ENCODE results near the gene MYCL. TPM values are rescaled to one million over a fixed set of nuclear protein-coding genes. Genes with fewer than 3 reads are reported as not detected.
"Not testable (repeated sequence)": the region's sequence is repeated elsewhere in the genome, so short reads cannot be mapped to it uniquely, and the experiment has no call there.

MYCL gene
- total RNA-seq, 1 donor from 2014 or later: 17.2 TPM

GRCh38 chr1:39925721-39926342 lies 24.1 kb upstream of the MYCL start:
- Histone ChIP-seq H3K4me3 (no peak overlapping the region), H3K9me3 (no peaks in the 10 kb centered on the region), H3K4me1 (peaks cover 14% of the 10 kb centered on the region), H3K27ac (no peak overlapping the region), H3K36me3 (no peaks in the 10 kb centered on the region), H3K27me3 (no peaks in the 10 kb centered on the region)
- no peak for DNase-seq (ENCODE audit: extremely low spot score in 2 of 2)
- intact Hi-C loops (cut with DNase I): no loop called here
- TF ChIP-seq, protein P1, sequence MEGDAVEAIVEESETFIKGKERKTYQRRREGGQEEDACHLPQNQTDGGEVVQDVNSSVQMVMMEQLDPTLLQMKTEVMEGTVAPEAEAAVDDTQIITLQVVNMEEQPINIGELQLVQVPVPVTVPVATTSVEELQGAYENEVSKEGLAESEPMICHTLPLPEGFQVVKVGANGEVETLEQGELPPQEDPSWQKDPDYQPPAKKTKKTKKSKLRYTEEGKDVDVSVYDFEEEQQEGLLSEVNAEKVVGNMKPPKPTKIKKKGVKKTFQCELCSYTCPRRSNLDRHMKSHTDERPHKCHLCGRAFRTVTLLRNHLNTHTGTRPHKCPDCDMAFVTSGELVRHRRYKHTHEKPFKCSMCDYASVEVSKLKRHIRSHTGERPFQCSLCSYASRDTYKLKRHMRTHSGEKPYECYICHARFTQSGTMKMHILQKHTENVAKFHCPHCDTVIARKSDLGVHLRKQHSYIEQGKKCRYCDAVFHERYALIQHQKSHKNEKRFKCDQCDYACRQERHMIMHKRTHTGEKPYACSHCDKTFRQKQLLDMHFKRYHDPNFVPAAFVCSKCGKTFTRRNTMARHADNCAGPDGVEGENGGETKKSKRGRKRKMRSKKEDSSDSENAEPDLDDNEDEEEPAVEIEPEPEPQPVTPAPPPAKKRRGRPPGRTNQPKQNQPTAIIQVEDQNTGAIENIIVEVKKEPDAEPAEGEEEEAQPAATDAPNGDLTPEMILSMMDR (IDR thresholded peaks at IDR 0.05): no peak
- no peak for TF ChIP-seq POLR2A (IDR thresholded peaks at IDR 0.05)
- TF ChIP-seq POLR2AphosphoS5 (IDR thresholded peaks at IDR 0.05; ENCODE audit: insufficient read depth in 1 of 2, low read depth in 1 of 2): no peak

GRCh38 chr1:39922251-39922688 lies 20.6 kb upstream of the MYCL start:
- H3K9me3 ChIP-seq: no peaks in the 10 kb centered on the region
- H3K27ac ChIP-seq: no peak overlapping the region
- H3K36me3 ChIP-seq: no peaks in the 10 kb centered on the region
- H3K4me1 ChIP-seq: peaks cover 10% of the 10 kb centered on the region
- no peak for DNase-seq (ENCODE audit: extremely low spot score in 2 of 2)
- intact Hi-C loops (cut with DNase I): no loop called here
- no peak for TF ChIP-seq POLR2A (IDR thresholded peaks at IDR 0.05)
- H3K27me3 ChIP-seq: no peaks in the 10 kb centered on the region
- H3K4me3 ChIP-seq: no peak overlapping the region

GRCh38 chr1:39919545-39919944 lies 17.8 kb upstream of the MYCL start:
- intact Hi-C loops (cut with DNase I): loop anchor here (5.0 kb wide), 1 partner anchor 48 kb away; no protein-coding TSS in a partner anchor

DNA sequence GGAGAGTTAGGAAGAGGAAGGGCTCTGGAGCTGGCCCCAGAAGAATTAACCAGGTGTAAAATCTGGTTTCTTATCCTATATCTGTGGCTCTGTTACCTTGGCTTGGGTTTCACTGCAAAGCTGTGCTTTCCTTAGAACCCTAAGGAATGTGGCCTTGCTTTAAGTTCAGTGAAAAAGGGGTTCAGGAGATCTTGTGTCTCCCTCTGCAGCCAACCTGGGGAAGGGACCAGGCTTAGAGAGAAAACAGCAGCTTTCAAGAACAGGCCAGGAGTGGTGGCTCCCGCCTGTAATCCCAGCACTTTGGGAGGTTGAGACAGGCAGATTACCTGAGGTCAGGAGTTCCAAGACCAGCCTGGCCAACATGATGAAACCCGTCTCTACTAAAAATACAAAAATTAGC lies 16.1 kb upstream of the MYCL start:
- H3K4me1 ChIP-seq: peaks cover 7% of the 10 kb centered on the region
- H3K27ac ChIP-seq: no peak overlapping the region
- no peaks in the 10 kb centered on the region for H3K27me3 ChIP-seq
- no peak overlapping the region for H3K4me3 ChIP-seq
- intact Hi-C loops (cut with DNase I): loop anchor here (5.0 kb wide), 1 partner anchor 49 kb away; no protein-coding TSS in a partner anchor
- no peak for TF ChIP-seq POLR2A (IDR thresholded peaks at IDR 0.05)
- TF ChIP-seq POLR2AphosphoS5 (IDR thresholded peaks at IDR 0.05; ENCODE audit: insufficient read depth in 1 of 2, low read depth in 1 of 2): no peak
- TF ChIP-seq, protein P1 (IDR thresholded peaks at IDR 0.05): no peak
- H3K36me3 ChIP-seq: no peaks in the 10 kb centered on the region
- no peaks in the 10 kb centered on the region for H3K9me3 ChIP-seq
- no peak for DNase-seq (ENCODE audit: extremely low spot score in 2 of 2)

More at GRCh38 chr1:39919545-39919944, 17.8 kb upstream of the MYCL start:
- TF ChIP-seq, protein P1 (IDR thresholded peaks at IDR 0.05): peak in 1 of 3 experiments; percentile 42
- no peak for TF ChIP-seq POLR2AphosphoS5 (IDR thresholded peaks at IDR 0.05; ENCODE audit: insufficient read depth in 1 of 2, low read depth in 1 of 2)
- Histone ChIP-seq H3K27ac (no peak overlapping the region), H3K4me3 (no peak overlapping the region), H3K4me1 (peaks cover 7% of the 10 kb centered on the region), H3K27me3 (no peaks in the 10 kb centered on the region), H3K36me3 (no peaks in the 10 kb centered on the region), H3K9me3 (no peaks in the 10 kb centered on the region)
- no peak for DNase-seq (ENCODE audit: extremely low spot score in 2 of 2)

GRCh38 chr1:39915499-39916129 lies 13.9 kb upstream of the MYCL start:
- H3K27ac ChIP-seq: no peak overlapping the region
- no peaks in the 10 kb centered on the region for H3K36me3 ChIP-seq
- no peaks in the 10 kb centered on the region for H3K4me1 ChIP-seq
- no peaks in the 10 kb centered on the region for H3K9me3 ChIP-seq
- TF ChIP-seq POLR2AphosphoS5 (IDR thresholded peaks at IDR 0.05; ENCODE audit: insufficient read depth in 1 of 2, low read depth in 1 of 2): no peak
- no peak for DNase-seq (ENCODE audit: extremely low spot score in 2 of 2)
- intact Hi-C loops (cut with DNase I): loop anchor here (5.0 kb wide), 1 partner anchor 52 kb away; no protein-coding TSS in a partner anchor
- no peaks in the 10 kb centered on the region for H3K27me3 ChIP-seq
- H3K4me3 ChIP-seq: no peak overlapping the region

- H3K4me3 ChIP-seq; H3K36me3 ChIP-seq; intact Hi-C loops (cut with DNase I); H3K9me3 ChIP-seq; DNase-seq (ENCODE audit: extremely low spot score in 2 of 2); H3K27ac ChIP-seq; H3K27me3 ChIP-seq; H3K4me1 ChIP-seq: not testable (repeated sequence)
Observed at GRCh38 chr1:39913136-39913535, 11.4 kb upstream of the MYCL start.
